HFF-Myc (cell line): ENCODE measurements around the gene LIN54.
"Not testable (repeated sequence)": the region's sequence is repeated elsewhere in the genome, so short reads cannot be mapped to it uniquely, and the experiment has no call there.

Source experiments
- DNase-seq: peaks from one replicate; pipeline ENCODE4 v3.0.0-alpha.2; 2011; ENCODE audit warnings: low read depth; ENCODE audit errors: extremely low read depth
- H3K4me3 ChIP-seq: replicated peaks from 2 replicates; pipeline ENCODE4 v1.5.1; 2011; ENCODE audit warnings: low read depth, mild to moderate bottlenecking, control low read depth, low read length
- CTCF ChIP-seq: IDR thresholded peaks from 2 replicates; pipeline ENCODE4 v1.5.1; 2012; ENCODE audit warnings: mild to moderate bottlenecking, low read depth, low read length, control low read depth; ENCODE audit errors: missing control alignments

LIN54 gene

DNA sequence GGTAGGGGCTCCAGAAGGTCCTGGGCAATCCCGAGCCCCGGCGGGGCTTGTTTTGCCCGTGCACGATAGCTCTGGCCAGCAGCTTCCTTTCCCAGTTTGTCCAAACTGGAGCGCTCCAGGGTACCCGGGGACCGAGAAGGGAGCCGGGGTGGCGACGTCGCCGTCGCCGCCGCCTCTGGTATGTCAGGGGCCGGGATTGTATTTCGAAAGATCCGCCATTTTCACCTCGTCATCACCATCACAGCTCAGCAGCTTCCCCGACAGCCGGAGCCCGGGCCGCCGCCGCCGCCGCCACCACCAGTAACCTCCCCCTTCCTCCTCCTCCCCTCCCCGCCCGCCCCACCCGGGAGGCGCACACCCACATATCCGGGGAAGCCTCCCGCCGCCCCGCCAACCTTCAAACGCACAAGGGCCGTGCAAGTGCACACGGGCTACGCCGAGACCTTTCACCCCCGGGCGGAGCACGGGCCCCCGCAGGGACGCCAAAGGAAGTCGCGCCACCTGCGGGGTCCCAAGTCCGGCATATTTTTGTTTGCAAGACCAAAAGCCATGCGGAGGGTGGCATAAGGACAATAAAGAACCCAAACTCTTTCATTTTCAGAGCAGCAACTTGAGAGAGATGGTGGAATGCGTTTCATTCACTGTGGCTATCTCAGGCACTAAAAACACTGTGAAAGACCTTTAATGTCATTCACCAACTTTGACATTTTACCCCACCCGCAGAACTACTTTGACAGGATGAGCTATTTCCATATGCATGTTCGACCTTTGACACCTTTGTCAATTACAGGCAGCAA, at the start of gene LIN54:
TSS of gene LIN54 (minus strand) at position 302 of the 797 bp plus-strand sequence. CDS start 25,979 bp downstream, outside the sequence.
- no peak for TF ChIP-seq CTCF
- H3K4me3 ChIP-seq, result peak within 1 kb of the TSS; percentile 82
- no peak for DNase-seq

GRCh38 chr4:83054928-83055327, 44.3 kb upstream of the LIN54 start:
- TF ChIP-seq CTCF, result peak; percentile 12
- no peak overlapping the region for H3K4me3 ChIP-seq
- DNase-seq, result no peak

- not testable (repeated sequence) for DNase-seq, H3K4me3 ChIP-seq
These were observed 38.2 kb upstream of the LIN54 start for GRCh38 chr4:83048781-83049180.

DNA sequence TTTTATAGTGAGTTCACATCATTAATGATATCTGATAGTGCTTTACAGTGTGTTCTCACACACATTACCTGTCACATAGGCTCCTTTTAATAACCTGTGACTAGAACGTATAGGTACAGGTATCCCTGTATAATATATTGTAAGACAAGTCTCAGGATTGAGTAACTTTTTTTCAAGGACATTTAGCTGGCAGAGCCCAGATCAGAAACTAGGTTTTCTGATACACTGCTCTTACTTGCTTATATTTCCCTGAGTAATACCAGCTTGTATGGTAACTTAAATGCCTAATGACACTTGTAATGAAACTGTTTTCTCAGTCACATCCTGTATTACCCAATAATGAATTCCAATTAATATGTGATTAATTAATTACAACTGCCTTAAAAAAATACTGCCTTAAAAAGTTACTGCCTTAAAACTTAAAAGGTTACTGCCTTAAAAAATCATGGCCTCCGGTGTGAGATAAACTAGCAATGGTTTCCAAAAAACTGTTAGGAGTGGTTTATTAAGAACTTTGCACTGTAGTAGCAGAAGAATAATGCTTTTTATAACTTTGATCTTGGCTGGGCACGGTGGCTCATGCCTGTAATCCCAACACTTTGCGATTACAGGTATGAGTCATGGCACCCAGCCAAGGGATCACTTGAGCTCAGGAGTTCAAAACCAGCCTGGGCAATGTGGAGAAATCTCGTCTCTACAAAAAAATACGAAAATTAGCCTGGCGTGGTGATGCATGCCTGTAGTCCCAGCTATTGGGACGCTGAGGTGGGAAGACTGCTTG, 36.3 kb upstream of the LIN54 start:
- DNase-seq, result no peak
- no peak for TF ChIP-seq CTCF
- H3K4me3 ChIP-seq, result no peak overlapping the region

DNA sequence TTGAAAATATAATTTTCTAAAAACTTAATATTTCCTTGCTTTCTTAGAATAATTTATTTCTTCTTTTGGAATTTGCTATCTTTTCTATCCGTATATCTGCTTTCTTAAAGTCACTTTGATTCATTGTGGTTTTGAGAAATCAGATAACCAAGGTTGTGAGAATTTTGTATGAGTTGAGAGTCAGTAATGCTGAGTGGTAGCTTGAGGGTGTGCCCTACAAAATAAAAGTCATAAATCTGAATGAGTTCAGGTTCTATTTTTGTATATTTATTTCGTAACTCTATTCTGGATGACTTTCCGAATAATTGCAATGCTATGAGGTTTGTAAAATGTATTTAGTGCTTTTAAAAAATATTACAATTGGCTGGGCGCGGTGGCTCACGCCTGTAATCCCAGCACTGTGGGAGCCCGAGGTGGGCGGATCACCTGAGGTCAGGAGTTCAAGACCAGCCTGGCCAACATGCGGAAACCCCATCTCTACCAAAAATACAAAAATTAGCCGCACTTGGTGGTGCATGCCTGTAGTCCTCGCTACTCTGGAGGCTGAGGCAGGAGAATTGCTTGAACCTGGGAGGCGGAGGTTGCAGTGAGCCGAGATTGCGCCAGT, 33.3 kb upstream of the LIN54 start:
- no peak for DNase-seq
- no peak overlapping the region for H3K4me3 ChIP-seq
- TF ChIP-seq CTCF, result no peak

DNA sequence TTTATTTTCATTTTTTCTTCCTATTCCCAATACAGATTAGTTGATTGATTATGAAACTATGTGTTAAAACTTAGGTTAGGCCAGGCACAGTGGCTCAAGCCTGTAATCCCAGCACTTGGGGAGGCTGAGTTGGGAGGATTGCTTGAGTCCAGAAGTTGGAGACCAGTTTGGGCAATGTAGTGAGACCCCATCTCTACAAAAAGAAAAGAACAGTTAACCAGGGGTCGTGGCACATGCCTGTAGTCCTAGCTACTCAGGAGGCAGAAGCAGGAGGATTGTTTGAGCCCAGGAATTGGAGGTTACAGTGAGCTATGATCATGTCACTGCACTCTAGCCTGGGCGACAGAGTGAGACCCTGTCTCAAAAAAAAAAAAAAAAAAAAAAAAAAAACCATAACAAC, 32.5 kb upstream of the LIN54 start:
- not testable (repeated sequence) for H3K4me3 ChIP-seq, DNase-seq

- no peak for DNase-seq
- H3K4me3 ChIP-seq, result no peak overlapping the region
- TF ChIP-seq CTCF, result no peak
These were observed 29.6 kb upstream of the LIN54 start for GRCh38 chr4:83040269-83040668.
